NCI-H524 treated with DMSO at 0.1 percent for 48 hours (cell line): Measurements from ENCODE around the gene GPN2.
"Not testable (repeated sequence)": the region's sequence is repeated elsewhere in the genome, so short reads cannot be mapped to it uniquely, and the experiment has no call there.

Experiments used
- DNase-seq: peaks from one replicate; lab custom pipeline; 2025; lab: John Stamatoyannopoulos, UW

GPN2 gene

GRCh38 chr1:26857473-26858060 lies 32.5 kb downstream of the GPN2 start:
- DNase-seq, result peak; percentile 56

DNA sequence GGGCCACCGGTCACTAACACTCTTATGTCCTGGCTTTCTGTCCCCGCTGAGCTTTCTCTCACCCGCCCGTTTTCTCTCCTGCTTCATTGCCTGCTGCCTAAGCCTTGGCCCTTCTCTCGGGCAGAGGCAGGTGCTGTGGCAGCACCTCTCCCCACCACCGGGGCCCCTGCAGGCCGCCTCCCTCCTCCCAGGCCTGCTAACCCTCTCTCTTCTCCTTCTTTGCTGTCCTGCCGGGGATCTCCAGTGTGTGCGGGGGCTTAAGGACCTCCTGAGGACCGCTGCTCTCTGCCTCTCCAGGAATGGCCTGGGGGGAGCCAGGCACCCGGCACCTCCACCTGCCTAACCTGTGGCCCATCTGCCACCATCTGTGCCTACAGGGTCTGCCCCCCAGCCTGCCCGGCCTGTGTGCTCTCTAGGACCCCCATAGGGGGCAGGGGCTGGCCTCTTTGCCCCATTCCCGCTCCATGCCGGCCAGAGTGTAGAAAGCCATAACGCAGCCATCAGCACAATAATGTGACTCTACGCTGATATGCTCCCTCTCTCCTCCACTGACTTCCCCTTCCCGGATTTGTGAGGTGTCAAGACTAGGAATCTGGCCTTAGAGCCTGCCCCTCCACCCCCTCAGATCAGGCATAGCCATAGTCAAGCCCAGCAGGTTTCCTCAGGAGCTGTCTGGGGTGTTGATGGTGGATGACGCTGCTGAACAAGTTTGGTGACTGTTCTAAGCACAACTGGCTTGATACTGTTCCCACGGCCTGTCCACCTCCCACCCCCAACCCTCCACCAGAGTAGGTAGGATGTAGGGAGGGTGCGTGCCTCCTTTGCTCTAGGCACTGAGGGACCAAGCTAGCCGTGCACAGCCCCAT lies 33.2 kb downstream of the GPN2 start:
- DNase-seq, result no peak

DNA sequence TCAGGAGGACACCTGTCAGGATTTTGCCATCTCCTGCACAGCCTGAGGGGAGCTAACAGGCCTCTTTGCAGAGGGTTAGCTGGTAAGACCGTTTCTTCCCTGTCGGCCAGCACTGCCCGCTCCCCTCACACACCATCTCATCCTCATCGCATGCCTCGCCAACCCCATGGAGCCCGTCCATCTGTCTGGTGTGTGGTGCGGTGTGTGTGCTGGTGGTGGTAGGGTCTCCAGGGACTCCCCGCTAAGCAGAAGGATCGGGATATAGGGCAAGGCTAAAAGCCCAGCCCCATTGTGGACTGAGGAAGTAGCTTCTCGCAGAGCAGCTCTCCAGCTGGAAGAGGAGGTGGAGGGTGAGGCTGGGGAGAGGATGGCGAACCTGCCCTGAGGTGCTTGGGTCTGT lies 33.9 kb downstream of the GPN2 start:
- DNase-seq, result no peak

DNA sequence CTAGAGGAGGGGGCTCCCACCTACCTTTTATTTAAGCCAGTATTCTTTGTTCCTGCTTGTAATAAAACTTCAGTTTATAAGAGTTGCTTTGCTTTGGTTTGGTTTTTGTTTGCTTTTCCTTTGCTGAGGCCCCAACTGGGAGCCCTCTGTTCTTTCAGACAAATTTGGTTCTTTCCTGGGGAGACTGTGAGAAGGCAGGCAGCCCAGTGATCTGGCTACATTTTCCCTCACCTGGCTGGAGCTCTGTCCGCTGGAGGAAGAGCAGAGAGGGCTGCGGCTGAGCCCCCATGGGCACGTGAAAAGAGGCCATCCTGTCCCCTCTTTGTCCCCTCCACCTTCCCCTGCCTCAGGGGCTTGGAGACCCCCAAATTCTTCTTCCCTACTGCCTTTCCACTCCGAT lies 34.4 kb downstream of the GPN2 start:
- no peak for DNase-seq

GRCh38 chr1:26854906-26855305 lies 35.2 kb downstream of the GPN2 start:
- DNase-seq, result no peak

DNA sequence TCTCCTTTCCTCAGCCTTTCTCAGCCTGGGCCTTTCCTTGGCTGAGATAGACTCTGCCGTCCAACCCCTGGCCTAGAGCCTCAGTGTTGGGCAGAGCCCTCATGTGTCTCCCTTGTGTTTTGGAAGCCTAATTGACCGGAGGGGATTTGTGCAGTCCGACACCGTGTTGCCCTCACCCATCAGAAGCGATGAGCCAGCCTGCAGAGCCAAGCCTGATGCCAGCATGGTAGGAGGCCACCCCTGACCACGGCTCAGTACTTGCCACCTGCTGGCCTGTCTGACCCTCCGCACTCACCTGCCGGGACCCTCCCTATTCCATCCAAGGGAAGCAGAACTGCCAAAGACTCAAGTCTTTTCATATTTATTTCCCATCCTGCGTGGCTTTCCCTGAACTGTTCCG lies 36.5 kb downstream of the GPN2 start:
- no peak for DNase-seq

DNA sequence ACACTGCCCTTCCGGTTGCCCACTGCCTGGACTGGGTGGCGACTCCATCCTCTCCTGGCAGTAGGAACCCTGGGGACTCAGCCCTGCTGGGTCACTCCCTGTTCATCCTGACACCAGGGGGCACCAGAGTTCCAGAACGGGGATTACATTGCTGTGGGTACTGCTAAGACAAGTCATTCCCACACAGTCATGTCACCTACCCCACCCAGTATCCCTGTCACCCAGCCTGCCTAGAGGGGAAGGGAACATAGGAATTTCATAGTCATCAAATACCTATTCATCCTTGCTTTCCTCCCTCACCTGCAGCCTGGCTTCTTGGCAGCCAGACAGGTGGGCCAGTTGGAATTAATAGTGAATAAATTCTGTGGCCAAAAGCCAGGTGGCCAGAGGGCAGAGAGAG lies 36.9 kb downstream of the GPN2 start:
- DNase-seq, result no peak

DNA sequence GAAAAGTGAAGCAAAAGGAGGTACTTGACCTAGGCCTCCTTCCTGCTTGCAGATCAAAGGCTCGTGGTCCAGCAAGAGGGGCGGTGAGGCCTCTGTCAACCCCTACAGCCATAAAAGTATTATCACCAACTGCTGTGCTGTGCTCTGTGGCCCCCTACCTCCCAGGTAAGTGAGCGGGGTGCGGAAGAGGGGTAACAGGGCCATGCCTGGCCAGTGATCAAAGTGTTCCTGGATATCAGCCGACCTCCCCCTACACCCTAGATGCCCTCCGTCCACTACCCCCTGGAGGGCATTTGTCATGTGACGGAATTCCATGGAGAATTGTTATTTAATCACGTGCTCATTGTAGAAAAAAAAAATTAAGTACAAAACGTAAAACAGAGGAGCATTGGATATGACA lies 37.4 kb downstream of the GPN2 start:
- DNase-seq, result no peak

- DNase-seq, result no peak
Measured at GRCh38 chr1:26851106-26851684, 38.9 kb downstream of the GPN2 start.

DNA sequence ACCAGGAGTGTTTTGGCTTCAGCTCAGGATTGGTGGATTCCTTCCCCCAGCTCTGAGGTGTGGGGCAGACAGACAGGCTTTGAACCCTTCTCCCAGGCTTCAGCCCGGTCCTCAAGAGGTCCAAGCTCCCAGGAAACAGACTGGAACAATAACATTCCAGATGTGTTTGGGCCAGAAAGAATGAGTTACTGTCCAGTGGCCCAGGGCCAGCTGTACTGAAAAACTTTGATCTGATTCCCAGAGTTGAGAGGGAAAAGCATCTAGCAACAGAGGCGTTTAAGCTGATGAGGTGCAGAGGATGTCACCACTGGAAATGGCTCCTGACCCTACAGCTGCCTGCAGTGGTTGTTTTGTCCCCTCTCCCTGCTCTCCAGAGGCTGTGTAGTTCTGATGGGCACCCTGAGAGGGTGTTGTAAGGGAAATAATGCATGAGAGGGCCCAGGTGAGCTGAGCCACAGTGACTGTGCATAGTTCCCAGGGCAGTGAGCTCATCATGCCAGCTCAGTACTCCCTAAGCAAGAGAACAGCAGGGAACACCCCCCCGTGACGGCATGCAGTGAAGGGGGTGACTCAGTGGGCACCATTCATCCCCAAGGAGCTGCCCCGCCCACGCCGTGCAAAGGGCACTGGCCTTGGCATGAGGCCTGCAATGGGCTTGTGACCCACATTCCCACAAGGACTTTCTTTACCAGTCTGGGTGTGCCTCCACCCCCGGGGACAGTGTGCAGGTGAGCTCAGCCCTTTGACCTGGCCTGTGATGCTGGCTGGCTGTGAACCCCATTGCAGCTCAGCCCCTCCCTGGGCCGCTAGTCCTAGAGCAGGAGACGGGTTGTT lies 40.9 kb downstream of the GPN2 start:
- no peak for DNase-seq

DNA sequence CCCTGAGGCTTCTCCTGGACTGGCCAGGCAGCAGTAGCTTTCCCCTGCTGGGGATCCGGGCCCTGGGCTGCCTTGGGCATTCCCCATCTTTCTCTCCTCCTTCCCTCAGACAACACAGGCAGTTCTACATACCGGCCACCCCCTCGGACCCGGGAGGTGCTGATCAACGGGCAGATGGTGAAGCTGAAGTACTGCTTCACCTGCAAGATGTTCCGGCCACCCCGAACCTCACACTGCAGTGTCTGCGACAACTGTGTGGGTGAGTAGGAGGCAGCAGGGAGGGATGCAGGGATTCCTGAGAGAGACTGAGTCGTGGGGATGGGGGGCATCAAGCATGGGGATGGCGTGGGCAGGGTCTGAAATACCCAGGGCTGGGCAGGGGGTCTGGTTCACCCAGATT lies 41.6 kb downstream of the GPN2 start:
- no peak for DNase-seq

- DNase-seq, result not testable (repeated sequence)
Measured at GRCh38 chr1:26847826-26848225, 42.3 kb downstream of the GPN2 start.

GRCh38 chr1:26844424-26845196 lies 45.5 kb downstream of the GPN2 start:
- no peak for DNase-seq

DNA sequence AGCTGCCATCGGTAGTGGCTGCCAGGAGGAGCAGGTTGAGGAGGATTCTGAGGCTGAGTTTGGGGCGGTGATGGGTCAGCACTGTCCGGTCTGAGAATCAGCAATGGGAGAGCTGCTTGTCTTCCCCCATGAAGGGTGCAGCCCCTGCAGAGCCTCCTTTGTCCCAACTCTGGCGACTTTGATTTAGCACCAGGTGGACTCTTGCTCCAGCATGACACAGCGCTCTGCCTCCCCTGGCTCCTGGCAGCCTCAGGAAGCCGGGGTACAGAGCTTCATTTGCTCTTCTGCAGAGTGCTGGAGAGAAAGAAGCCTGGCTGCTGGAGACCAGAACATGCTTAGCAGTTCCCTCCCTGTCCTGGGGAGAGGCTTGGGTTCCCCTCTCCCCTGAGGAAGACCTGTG lies 50.3 kb downstream of the GPN2 start:
- DNase-seq, result no peak

DNA sequence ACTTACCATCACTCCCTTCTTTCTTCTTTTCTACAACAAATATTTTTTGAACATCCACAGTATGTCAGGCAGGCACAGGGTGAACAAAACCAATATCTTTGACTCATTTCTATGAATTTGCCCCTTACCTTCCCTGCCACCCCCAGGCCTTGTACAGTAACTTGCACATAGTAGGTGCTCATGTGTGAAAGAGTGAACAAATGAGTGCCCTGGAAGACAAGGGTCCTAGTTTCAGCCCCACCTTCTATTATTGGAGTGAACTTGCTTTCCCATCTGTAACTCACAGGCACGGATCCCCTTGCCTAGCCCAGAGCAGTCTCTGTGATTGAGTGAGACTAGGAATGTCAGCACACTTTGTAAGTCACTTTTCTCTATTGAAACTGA lies 50.8 kb downstream of the GPN2 start:
- DNase-seq, result no peak

- no peak for DNase-seq
Measured at GRCh38 chr1:26838474-26839338, 51.4 kb downstream of the GPN2 start.

- not testable (repeated sequence) for DNase-seq
Measured at GRCh38 chr1:26837665-26838064, 52.4 kb downstream of the GPN2 start.

DNA sequence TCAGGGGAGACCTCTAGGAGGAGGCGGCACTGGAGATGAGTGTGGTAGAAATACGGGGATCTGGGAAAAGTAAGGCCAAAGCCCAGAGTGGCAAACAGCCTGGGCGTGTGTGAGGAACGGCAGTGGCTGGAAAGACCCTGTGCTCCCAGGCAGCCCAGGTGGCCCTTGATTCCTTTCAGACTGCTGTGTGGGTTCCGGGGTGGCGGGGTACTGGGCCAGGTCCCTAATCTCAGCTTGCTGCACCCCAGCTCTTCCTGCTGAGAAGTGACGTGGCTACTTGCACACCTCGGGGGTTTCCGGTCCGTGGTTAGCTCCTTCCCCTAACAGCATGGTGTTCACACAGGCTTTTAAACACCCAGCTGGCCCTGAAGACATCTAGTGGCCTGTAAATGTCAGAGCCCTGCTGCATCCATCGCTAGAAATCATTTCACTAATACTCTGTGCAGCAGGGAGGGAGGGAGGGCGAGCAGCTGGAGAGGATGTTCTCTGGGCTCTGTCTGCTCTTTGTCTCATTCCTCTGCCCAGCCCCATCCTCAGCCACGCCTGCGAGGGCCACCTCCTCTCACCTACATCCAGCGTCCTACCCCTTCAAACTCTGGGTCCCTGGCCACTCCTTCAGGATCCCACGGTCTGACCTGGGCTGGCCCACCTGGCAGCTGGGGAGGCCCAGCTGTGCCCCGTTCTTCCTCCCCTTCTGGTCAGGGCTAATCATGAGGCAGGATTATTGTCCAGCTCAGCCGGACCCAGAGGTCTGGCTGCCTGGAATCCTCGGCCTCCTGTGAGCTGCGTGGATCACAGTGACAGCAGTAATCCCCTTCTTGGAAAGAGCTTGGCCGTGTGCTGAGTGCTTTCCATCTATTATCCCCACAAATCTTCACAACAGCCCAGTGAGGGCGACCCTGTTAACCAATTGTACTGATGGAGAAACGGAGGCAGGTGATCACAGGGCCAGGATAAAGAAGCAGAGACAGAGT lies 56.4 kb downstream of the GPN2 start:
- DNase-seq, result no peak

DNA sequence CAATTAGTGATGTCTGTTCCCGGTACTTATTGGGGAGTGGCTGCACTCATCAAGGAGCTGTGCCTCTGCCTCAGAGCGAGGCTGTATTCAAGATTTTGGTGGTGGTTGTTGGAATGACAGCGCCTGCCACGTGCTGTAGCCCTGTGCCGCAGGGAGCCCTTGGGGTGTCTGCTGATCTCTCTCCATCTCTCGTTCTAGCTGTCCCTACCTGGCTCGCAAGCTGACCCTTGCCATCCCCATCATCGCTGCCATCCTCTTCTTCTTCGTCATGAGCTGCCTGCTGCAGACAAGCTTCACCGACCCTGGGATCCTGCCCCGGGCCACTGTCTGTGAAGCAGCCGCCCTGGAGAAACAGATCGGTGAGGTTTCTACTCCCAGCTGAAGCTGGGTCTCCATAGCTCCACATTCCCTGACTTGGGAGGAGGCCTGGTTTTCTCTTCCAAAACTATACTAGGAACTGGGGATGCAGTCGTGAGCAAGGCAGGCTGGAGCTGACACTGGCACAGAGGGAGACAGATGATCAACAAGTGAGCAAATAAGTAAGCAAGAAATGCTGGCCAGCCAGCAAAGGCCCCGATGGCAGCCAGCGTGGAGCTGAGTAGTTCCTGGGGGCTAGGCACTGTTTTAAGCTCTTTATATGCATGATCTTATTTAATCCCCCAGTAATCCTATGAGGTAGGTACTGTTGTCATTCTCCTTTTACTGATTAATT lies 57.7 kb downstream of the GPN2 start:
- no peak for DNase-seq
